ENCODE measurements around the gene FBLN2.

The FBLN2 gene

DNA sequence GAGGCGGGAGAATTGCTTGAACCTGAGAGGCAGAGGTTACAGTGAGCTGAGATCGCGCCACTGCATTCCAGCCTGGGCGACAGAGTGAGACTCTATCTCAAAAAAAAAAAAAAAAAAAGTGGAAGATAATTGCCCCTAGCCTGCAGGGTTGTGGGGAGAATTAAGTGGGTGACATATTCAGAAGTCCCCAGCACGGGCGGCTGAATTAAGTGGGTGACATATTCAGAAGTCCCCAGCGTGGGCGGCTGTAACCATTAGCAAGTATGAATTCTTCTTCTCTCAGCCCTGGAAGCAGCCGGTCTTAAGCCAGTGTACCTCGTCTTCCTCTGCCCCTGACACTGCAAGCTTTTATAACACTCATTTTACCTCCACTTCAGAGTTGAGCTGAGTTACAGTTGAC, 44.7 kb downstream of the FBLN2 start:
- H3K27ac ChIP-seq (ENCODE audit: low read length) = no peak overlapping the region
- H3K79me2 ChIP-seq (ENCODE audit: insufficient read depth, low read length) = no peaks in the 10 kb centered on the region
- no peaks in the 10 kb centered on the region for H3K4me1 ChIP-seq (ENCODE audit: insufficient read depth, low read length)
- H3K9ac ChIP-seq (ENCODE audit: low read depth, low read length) = no peak overlapping the region
- no peak overlapping the region for H3K4me2 ChIP-seq (ENCODE audit: insufficient read depth, low read length)
- H4K20me1 ChIP-seq (ENCODE audit: insufficient read depth, low read length) = no peaks in the 10 kb centered on the region
- no peaks in the 10 kb centered on the region for H3K36me3 ChIP-seq (ENCODE audit: insufficient read depth, low read length)
- H3K4me3 ChIP-seq (ENCODE audit: low read depth in 1 of 2, low read length in 2 of 2) = no peak overlapping the region
- no peak for ATAC-seq (ENCODE audit: insufficient read depth, low read depth)
- H3K27me3 ChIP-seq (ENCODE audit: insufficient read depth, low read length, poor library complexity) = no peaks in the 10 kb centered on the region
- no peak for TF ChIP-seq EZH2 (IDR thresholded peaks at IDR 0.05; ENCODE audit: borderline replicate concordance, low read depth, low read length, severe bottlenecking)
- TF ChIP-seq, protein P1, sequence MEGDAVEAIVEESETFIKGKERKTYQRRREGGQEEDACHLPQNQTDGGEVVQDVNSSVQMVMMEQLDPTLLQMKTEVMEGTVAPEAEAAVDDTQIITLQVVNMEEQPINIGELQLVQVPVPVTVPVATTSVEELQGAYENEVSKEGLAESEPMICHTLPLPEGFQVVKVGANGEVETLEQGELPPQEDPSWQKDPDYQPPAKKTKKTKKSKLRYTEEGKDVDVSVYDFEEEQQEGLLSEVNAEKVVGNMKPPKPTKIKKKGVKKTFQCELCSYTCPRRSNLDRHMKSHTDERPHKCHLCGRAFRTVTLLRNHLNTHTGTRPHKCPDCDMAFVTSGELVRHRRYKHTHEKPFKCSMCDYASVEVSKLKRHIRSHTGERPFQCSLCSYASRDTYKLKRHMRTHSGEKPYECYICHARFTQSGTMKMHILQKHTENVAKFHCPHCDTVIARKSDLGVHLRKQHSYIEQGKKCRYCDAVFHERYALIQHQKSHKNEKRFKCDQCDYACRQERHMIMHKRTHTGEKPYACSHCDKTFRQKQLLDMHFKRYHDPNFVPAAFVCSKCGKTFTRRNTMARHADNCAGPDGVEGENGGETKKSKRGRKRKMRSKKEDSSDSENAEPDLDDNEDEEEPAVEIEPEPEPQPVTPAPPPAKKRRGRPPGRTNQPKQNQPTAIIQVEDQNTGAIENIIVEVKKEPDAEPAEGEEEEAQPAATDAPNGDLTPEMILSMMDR (IDR thresholded peaks at IDR 0.05; ENCODE audit: borderline replicate concordance, extremely low read depth, low read length, poor library complexity, severe bottlenecking) = no peak
- no peaks in the 10 kb centered on the region for H3K9me3 ChIP-seq (ENCODE audit: insufficient read depth, low read length, severe bottlenecking)
- no peak for DNase-seq
- no peak overlapping the region for H2AFZ ChIP-seq (ENCODE audit: low read depth, low read length)

DNA sequence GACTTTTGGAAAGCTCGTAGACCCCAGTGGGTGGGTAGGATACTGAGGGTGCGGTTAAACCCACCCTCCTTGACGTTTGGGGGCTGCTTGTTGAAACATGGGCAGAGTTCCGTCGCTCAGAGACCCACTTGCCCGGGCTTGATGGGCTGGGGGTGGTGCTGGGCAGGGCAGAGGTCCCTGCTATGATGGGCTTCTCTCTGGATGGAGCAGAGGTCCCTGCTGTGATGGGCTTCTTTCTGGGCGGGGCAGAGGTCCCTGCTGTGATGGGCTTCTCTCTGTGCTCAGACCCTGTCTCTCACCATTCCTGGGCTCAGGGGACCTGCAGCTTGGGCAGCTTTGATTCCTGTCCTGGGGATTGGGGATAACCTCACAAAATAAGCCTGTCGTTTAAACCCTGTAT, 45.2 kb downstream of the FBLN2 start:
- DNase-seq (no peak), ATAC-seq (ENCODE audit: insufficient read depth, low read depth) (no peak)
- Histone ChIP-seq H3K4me3 (ENCODE audit: low read depth in 1 of 2, low read length in 2 of 2) (no peak overlapping the region), H4K20me1 (ENCODE audit: insufficient read depth, low read length) (no peaks in the 10 kb centered on the region), H2AFZ (ENCODE audit: low read depth, low read length) (no peak overlapping the region), H3K4me1 (ENCODE audit: insufficient read depth, low read length) (no peaks in the 10 kb centered on the region), H3K27me3 (ENCODE audit: insufficient read depth, low read length, poor library complexity) (no peaks in the 10 kb centered on the region), H3K27ac (ENCODE audit: low read length) (no peak overlapping the region), H3K79me2 (ENCODE audit: insufficient read depth, low read length) (no peaks in the 10 kb centered on the region), H3K36me3 (ENCODE audit: insufficient read depth, low read length) (no peaks in the 10 kb centered on the region), H3K4me2 (ENCODE audit: insufficient read depth, low read length) (no peak overlapping the region), H3K9ac (ENCODE audit: low read depth, low read length) (no peak overlapping the region), H3K9me3 (ENCODE audit: insufficient read depth, low read length, severe bottlenecking) (no peaks in the 10 kb centered on the region)
- TF ChIP-seq, protein P1 (IDR thresholded peaks at IDR 0.05; ENCODE audit: borderline replicate concordance, extremely low read depth, low read length, poor library complexity, severe bottlenecking) = no peak
- TF ChIP-seq EZH2 (IDR thresholded peaks at IDR 0.05; ENCODE audit: borderline replicate concordance, low read depth, low read length, severe bottlenecking) = no peak

DNA sequence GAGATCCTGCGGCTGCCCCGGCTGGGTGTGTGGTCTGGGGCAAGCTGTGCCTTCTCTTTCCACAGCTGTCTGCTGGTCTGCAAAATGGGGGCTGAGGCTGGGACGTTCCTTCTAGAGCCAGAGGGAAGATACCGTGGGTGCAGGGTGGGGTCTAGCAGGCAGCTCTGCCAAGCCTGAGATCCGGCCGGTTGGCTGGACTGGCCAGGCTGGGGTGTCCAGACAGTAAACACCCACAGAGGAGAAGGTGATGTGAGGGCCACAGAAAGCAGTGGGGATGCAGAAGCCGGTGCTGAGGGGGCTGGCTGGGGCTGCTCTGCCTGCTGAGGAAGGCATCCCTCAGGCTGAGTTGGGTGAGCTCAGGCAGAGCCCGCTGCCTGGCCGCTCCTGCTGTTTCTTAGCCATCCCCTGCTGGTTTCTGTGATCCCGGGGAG, 46.1 kb downstream of the FBLN2 start:
- H3K27ac ChIP-seq (ENCODE audit: low read length) = no peak overlapping the region
- H3K9me3 ChIP-seq (ENCODE audit: insufficient read depth, low read length, severe bottlenecking) = no peaks in the 10 kb centered on the region
- H3K4me2 ChIP-seq (ENCODE audit: insufficient read depth, low read length) = no peak overlapping the region
- no peaks in the 10 kb centered on the region for H4K20me1 ChIP-seq (ENCODE audit: insufficient read depth, low read length)
- H3K4me1 ChIP-seq (ENCODE audit: insufficient read depth, low read length) = no peaks in the 10 kb centered on the region
- H3K27me3 ChIP-seq (ENCODE audit: insufficient read depth, low read length, poor library complexity) = no peaks in the 10 kb centered on the region
- H3K9ac ChIP-seq (ENCODE audit: low read depth, low read length) = no peak overlapping the region
- no peak overlapping the region for H3K4me3 ChIP-seq (ENCODE audit: low read depth in 1 of 2, low read length in 2 of 2)
- DNase-seq = no peak
- TF ChIP-seq, protein P1 (IDR thresholded peaks at IDR 0.05; ENCODE audit: borderline replicate concordance, extremely low read depth, low read length, poor library complexity, severe bottlenecking) = no peak
- TF ChIP-seq EZH2 (IDR thresholded peaks at IDR 0.05; ENCODE audit: borderline replicate concordance, low read depth, low read length, severe bottlenecking) = no peak
- no peak for ATAC-seq (ENCODE audit: insufficient read depth, low read depth)
- H3K79me2 ChIP-seq (ENCODE audit: insufficient read depth, low read length) = no peaks in the 10 kb centered on the region
- H3K36me3 ChIP-seq (ENCODE audit: insufficient read depth, low read length) = no peaks in the 10 kb centered on the region
- no peak overlapping the region for H2AFZ ChIP-seq (ENCODE audit: low read depth, low read length)

DNA sequence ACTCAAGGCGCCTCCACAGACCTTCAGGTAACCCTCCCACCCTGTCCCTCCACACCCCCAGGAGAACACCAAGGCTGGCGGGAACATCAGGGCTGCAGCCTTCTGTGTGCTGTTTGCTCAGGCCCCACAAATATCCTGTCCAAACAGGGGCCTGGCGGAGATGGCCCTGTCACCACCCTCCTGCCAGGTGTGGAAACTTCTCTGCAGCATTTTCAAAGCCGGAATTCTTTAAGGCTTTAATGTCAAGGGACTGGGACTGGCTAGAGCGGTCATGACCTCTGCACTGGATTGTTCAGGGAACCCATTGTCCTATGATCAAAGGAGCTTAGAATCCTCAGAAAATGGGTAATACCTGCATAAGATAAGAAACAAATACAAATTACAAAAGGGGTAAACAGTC, 46.6 kb downstream of the FBLN2 start:
- Histone ChIP-seq H4K20me1 (ENCODE audit: insufficient read depth, low read length) (no peaks in the 10 kb centered on the region), H3K9me3 (ENCODE audit: insufficient read depth, low read length, severe bottlenecking) (no peaks in the 10 kb centered on the region), H3K36me3 (ENCODE audit: insufficient read depth, low read length) (no peaks in the 10 kb centered on the region), H3K4me1 (ENCODE audit: insufficient read depth, low read length) (no peaks in the 10 kb centered on the region), H2AFZ (ENCODE audit: low read depth, low read length) (no peak overlapping the region), H3K27ac (ENCODE audit: low read length) (no peak overlapping the region), H3K9ac (ENCODE audit: low read depth, low read length) (no peak overlapping the region), H3K27me3 (ENCODE audit: insufficient read depth, low read length, poor library complexity) (no peaks in the 10 kb centered on the region), H3K4me2 (ENCODE audit: insufficient read depth, low read length) (no peak overlapping the region), H3K4me3 (ENCODE audit: low read depth in 1 of 2, low read length in 2 of 2) (no peak overlapping the region), H3K79me2 (ENCODE audit: insufficient read depth, low read length) (no peaks in the 10 kb centered on the region)
- DNase-seq (no peak), ATAC-seq (ENCODE audit: insufficient read depth, low read depth) (no peak)
- TF ChIP-seq EZH2 (IDR thresholded peaks at IDR 0.05; ENCODE audit: borderline replicate concordance, low read depth, low read length, severe bottlenecking) = no peak
- TF ChIP-seq, protein P1 (IDR thresholded peaks at IDR 0.05; ENCODE audit: borderline replicate concordance, extremely low read depth, low read length, poor library complexity, severe bottlenecking) = no peak
